HG02623 (cell line): Measurements from ENCODE around the gene MEF2C.

Experiments
- ATAC-seq: cut with Tn5 transposase; IDR thresholded peaks from one replicate; pipeline ENCODE4 v1.9.1; 2021; ENCODE audit warnings: moderate library complexity; ENCODE audit not compliant: unreplicated experiment

The MEF2C gene

GRCh38 chr5:88691230-88691582, 191.8 kb downstream of the MEF2C start:
- no peak for ATAC-seq

DNA sequence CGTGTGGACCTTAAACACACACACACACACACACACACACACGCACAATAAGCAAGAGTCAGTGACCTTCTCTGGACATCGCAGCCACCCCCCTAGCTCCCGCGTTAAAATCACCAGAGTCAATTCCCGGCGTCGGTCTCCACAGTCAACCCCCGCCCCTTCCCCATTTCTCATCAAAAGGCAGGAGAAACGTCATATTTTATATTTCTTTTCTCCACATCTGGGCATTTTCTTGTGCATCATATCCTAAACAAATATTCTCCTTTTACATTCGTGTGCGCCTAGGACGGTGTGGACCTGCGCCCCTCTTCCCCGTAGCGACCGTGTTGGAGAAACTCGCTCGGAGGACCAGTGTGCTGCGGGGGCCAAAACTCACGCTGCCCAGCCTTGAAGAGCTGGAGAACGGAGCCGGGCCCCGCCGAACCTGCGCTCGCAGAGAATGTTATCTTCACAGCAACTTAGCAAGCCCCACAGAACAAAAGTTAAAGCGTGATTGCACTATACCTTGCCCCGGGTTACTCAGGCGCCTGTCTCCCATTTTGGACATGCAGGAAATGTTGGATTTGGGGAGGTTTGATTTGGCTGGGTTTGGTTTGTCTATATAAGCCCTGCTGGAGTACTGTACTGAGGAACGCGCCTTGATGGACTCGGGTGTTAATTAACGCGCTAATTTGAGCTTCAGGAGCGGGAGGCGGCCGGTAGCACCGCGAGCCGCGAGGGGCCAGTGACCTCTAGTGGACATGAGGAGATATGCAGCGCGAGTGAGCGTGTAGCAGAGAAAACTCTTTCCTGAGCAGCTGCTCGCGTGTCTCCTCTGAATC, 192.4 kb downstream of the MEF2C start:
- ATAC-seq, result peak; percentile 85

DNA sequence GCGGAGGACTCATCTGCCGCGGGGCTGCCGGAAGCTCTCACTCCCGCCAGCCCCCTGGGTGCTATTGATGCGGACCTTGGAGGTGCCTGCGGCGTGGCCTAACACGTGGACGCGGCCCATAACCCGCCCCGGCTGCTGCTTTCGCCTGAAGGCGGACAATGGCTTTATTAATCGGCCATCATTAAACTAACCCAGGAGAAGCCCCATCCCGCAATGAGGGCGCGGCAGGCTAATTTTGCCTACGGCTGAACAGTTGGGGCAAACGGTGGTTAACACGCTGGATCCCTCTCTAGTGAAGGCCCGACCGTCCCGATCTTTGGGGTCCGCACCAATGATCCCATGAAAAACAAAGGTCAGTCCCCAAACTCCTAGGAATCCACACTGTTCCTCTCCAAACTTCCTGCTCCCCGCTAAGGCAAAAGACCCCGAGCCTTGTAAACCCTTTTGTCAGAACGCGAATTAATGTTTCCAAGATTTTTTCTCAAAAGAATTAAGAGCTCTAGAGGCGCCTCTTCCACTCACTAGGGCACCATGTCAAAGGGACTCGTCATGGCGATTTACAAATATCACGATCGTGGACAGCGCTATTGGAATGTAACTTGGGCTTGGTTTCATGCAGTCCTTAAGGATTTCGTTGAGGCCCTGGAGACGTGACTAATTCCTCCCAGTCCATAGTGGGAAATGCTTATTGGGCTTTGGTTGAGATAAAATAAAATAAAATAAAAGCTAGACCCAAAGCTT, 193.1 kb downstream of the MEF2C start:
- ATAC-seq, result no peak

DNA sequence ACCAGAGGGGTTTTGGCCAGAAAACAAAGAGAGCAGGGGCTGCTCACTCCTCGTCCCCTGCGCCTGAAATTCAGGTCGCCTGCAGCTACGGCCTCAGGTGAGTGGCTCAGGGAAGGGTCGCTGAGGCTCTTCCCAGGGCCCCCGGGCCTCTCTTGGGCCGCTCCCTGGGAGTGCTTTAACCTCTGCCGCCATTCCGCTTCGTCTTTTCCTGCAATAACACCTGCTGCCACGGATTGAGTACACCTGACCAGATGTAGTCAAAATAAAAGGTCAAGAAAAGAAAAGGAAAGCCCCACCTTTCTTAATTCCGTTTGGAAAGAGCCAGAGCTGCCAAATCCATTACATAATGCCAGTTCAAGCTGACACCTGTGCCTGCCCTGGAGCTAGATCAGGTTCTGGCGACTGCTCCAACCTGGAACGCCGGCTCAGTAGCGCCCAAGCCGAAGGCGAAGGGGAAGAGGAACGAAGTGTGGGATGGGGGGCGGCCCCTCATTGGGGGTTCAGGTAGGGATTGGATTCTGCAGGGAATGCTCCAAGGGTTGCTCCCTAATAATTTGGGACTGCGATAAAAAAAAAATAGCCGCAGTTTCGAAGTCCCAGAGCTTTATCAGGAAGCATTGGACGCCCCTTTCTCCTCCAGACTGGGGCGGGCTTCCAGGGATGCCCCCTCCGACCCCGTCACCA, 193.9 kb downstream of the MEF2C start:
- no peak for ATAC-seq

GRCh38 chr5:88688156-88688983, 194.6 kb downstream of the MEF2C start:
- ATAC-seq, result no peak

GRCh38 chr5:88687373-88687911, 195.5 kb downstream of the MEF2C start:
- no peak for ATAC-seq

DNA sequence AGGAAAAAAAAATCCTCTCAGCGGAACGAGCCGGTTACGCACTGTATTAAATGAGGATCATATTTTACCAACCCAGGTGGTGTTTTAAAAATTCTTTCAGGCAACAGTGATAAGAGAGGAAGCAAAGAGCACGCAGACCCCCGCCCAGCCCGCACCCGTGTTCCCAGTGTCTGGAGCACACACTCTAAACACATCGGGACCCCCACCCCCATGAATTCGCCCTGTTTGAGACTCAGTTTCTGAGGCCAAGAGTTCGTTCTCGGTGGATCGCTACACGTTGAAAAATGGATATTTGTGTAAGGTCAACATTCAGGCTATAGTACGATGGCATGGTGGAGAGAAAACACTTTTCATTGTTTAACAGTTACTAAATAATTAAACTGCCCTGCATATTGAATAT, 196.3 kb downstream of the MEF2C start:
- no peak for ATAC-seq

DNA sequence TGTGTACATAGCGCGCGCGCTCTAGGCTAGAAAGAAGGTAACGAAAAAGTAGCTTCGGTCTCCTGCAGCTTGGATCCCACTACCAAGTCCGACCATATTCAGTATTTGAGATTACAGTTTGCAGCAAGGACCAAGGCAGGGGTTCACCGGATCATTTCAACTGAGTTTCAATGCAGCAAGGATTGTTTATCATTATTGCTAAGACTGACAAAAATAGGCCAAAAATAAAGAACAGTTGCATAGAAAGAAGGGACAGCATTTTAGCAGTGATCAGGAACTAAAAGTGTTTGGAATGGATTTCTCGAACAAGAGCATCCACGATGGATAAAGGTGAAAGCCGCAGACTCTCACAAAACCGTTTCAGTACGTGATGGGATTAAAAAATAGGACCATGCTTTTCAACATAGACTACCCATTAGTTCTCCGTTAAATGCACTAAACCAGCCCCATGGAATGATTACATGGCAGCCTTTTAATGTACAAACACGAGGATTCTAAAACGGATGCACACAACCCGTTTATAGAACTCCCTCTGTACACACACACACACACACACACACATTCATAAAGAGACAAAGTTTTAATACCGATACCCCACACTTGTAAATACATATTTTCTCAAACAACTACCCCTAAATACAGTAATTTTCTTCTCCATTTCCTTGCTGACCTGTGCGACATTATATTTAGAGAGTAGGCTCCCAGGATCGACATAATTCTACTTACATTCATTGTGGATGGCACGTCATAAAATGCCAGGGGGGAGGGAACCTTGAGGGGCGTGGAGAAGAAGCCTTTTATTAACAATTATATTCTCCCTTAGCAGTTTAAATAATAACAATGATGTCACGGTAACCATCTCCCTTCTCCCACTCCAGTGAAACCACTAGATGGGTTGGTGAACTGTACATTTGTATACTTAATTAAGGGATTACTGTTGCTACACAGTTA, 197.1 kb downstream of the MEF2C start:
- ATAC-seq, result no peak

DNA sequence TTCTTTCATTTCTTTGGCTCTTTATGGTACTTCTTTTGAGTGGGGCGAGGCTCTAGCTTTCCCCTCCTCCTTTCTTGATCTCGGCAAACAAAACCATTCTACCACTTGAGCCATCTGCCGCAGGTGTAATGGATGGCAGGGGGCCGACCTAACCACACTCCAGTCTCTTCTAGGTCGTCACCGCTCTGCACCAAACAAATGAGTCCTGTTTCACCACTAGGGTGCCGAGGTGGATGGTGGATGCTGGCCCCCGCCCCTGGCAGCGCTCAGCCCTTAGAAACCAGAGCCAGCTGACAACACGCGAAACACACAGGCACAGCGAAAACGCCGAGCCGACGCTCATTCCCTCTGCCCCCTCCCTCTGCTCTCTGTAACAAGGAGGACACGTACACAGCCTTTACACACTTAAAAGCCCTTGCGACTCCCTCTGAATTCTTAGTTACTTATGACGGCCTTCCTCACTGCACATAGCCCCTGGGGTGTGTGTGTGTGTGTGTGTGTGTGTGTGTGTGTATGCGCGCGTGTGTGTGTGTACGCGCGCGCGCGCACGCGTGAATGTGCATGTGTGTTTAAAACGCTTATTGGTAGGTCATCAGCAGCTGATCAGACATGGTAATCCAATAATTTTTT, 199.4 kb downstream of the MEF2C start:
- no peak for ATAC-seq

DNA sequence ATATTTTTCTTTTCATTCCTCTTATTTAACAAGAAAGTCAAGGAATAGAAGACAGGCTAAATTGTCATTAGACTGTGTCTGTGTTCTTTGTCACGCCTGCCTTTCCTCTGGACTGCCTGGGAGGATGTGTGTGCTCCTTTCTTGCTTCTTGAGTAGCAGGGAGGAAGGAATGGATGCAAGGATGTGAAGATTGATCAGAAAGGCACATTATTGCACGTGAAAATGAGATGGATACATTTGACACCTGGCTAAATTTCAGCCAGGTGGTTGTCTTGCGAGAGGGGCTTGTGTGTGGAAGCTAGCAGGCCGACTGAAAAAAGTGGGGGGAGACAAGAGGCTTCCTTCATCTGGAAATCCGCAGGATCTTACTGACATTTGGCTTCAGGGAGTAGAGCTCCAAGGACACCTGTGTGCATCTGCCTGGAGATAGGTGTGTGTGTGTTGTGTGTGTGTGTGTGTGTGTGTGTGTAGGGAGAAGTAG, 200.1 kb downstream of the MEF2C start:
- no peak for ATAC-seq

DNA sequence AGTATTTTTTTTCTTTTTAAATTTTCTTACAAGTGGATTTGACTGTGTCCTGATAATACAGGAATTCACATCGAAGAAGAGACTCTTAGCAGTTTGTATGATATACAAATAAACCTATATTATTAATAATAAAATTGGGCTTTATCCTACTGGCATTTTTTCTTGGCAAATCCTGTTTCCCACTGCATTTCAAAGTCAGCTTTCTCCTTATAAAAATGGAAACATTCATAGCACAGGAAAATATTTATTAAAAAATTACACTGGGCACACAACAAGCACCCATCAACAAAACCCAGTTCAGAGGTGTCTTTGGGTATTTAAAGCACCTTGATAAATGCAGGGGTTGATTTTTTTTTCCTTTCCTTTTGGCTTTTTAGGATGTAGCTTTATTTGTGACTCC, 200.9 kb downstream of the MEF2C start:
- no peak for ATAC-seq

DNA sequence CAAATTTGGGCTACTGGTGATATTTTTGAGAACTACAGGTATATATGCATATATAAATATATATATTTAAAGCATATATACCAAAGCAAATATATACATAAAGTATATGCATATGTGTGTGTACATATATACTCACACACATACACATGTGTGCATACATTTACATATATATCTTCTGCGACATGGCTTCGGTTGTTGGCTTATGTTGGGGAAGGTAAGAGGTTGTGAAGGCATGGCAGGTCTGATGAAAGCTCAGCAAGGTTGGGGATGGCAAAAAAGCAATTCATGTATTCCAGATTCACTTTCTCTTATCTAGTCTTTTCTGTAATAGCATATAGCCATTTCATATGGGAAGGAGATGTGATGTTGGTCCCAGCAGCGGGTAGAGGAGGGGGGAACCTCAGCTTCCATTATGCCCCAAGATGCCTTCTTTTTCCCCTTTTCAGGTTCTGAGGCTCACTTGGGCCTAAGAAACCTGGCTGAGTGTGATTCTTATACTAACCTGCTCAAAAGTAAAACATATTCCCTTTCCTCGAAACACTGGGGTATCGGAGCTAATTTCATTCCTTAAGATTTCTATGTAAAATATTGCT, 201.7 kb downstream of the MEF2C start:
- no peak for ATAC-seq

DNA sequence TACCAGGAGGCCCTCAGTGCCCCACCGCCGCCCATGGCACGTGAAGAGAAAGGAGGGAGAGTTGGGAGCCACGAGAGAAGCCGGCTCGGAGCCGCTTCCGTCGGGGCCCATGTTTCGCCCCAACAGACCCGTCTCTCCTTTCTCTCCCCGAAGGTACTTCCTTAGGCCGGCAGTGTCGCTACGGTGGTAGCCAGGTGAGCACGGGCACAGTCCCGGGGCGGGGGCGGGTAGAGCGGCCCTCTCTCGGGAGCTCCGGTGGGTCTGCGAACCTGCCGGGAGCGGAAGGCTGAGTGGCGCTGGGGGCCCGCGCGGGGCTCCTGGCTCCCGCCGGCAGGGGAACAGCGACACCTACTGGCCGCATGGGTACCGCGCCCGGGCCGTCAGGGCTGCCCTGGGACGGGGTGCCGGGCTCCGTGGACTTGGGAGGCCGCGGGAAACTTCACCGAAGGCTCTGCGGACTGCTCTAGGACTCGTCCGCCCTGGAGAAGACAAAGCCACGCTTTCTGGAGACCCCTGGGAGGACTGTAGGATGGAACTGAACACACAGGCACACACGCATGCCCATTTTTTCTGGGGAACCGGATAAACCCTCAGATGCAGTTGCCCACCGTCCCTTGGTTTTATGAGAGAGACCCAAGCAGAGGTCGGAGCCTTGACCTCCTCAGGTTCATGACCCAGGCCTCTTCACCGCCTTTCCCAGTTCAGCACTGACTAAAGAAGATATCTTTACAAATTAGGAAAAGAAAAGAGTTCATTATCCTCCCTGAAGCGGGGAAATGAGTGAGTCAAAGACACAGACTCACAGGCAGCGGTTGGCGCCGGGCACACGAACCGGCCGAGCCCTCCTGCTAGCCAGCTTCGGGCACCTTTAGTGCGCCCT, 202.5 kb downstream of the MEF2C start:
- peak; percentile 72 for ATAC-seq

DNA sequence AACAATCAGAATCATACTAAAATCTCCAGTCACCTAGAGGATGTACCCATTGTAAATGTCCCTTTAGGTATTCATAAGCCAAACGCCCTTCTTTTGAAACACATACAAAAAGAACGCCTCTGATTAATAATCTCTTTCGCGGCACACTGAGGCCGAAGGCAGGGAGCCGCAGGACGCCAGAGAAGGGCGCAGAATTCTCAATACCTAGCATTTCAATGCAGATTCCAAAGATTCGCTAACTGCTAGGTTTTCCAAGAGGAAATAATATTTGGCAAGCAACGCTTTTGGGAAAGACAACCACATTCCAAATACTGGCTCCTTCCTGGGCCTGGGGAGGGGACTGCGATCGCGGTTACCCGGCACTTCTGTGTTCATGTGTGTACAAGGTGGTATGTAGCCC, 203.3 kb downstream of the MEF2C start:
- no peak for ATAC-seq

DNA sequence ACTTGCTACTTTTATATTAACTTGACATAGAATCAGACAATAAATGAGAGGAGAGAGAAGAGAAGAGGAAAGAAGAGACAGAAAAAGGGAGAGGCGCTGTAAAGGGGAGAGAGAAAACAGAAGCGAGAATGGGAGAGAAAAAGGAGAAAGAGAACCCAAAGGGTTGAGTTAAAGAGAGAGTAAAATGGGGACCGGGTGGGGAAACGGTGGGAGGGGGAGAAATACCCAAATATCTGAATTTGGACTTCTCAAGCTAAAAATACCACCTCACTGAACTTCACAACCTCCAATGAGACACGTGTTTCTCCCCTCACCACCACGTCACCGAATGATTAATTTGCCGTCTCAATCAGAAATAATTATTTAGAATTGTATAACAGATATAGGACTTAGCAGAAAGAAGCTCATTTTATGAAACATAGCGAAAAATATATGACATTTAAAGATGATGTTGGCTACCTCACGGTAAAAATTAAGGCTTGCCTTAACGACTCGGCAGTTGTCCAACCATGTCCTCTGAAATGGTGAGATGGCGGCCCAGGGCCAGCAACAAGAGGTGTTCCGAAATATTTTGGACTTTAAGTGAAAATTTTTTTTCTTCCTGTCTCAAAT, 204.1 kb downstream of the MEF2C start:
- no peak for ATAC-seq

DNA sequence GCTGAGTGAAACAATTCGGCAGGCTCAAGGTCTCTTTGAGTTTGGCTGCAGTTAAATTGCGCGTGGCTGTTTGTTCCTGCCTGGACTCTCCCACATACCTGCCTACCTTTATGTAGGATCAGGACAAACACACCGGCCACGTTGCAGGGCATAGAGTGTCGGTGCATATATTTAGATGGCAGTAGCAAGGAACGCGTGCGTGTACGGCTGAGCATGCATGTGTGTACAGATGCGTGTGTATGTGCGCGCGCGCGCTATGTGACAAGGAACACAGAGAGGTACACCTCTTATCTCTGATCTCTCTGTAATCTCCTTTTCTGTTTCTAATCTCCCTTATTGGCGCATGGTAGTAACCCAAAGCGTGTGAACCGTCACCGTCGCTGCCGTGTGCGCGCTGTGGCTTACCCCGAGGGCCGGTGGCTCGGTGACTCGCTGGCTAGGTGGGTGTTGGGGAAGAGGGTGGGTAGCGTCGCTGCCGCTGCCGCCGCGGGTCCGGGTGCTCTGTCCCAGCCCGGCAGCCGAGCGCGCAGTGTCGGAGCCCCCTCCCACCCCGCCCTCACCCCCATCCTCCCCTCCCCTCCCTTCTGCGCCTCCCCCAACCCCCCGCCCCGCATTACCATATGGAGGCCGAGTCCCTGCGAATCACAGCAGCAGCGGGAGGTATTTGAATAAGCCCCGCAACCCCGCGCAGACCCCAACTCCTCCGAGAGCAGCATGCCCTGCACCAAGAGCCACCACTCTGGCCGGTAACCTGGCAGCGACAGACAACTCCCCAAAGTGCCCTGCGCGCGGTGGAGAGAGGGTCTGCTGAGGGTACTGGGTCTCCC, 204.8 kb downstream of the MEF2C start:
- no peak for ATAC-seq
